SK-N-SH (cell line): ENCODE results near the gene PTPN22. TPM values are rescaled to one million over a fixed set of nuclear protein-coding genes. Genes with fewer than 3 reads are reported as not detected.

ENCODE experiments used
- CTCF ChIA-PET: fragments of 300-600, 350-600 bp; formaldehyde crosslinking; extraction: SDS; loops from one replicate; lab custom pipeline; 2021; lab: Yijun Ruan, JAX
- POLR2A ChIA-PET: fragments of 350-600 bp; sonication (Branson Sonifier 250); formaldehyde crosslinking; extraction: SDS; loops from one replicate; lab custom pipeline; 2020; ENCODE audit warnings: antibody characterized with exemption, inconsistent platforms; lab: Yijun Ruan, JAX
- DNase-seq: peaks from one replicate; pipeline ENCODE4 v3.0.0; 2012
- H2AFZ ChIP-seq: fragments of 200-600 bp; sonication (generic); 2 replicates; pipeline ENCODE4 v1.8.1; 2016; ENCODE audit warnings: antibody characterized with exemption, mild to moderate bottlenecking, low read depth
- H3F3A ChIP-seq: fragments of 200-600 bp; sonication (generic); replicated peaks from 2 replicates; pipeline ENCODE3; 2016; ENCODE audit warnings: antibody characterized with exemption, mild to moderate bottlenecking; ENCODE audit not compliant: insufficient read depth
- H3K27ac ChIP-seq, 2 experiments: fragments of 200-500 bp in 1 of 2; fragments of 200-600 bp in 1 of 2; sonication (Bioruptor generic) in 1 of 2; sonication (generic), shearing (Covaris generic) in 1 of 2; 2 replicates each; pipeline versions ENCODE4 v1.5.1 to v1.6.1; 2014 to 2016; ENCODE audit warnings: low read depth in 2 of 2, inconsistent platforms in 1 of 2, low read length in 1 of 2, mild to moderate bottlenecking in 1 of 2, mixed read lengths in 1 of 2
- H3K27me3 ChIP-seq: fragments of 200-600 bp; sonication (generic), shearing (Covaris generic); 2 replicates; pipeline ENCODE4 v1.6.1; 2016; ENCODE audit warnings: mixed run types; ENCODE audit not compliant: insufficient read depth
- H3K36me3 ChIP-seq, 2 experiments: fragments of 200-500 bp in 1 of 2; fragments of 200-600 bp in 1 of 2; sonication (Bioruptor generic) in 1 of 2; sonication (generic) in 1 of 2; replicated peaks in 1 of 2; 2 replicates each; pipeline versions ENCODE3 to v1.5.1; 2014 to 2016; ENCODE audit warnings: low read length in 1 of 2, mild to moderate bottlenecking in 1 of 2; ENCODE audit not compliant: insufficient read depth in 2 of 2, control insufficient read depth in 1 of 2
- H3K4me1 ChIP-seq, 2 experiments: fragments of 200-500 bp in 1 of 2; fragments of 200-600 bp in 1 of 2; sonication (Bioruptor generic) in 1 of 2; sonication (generic), shearing (Covaris generic) in 1 of 2; 2 replicates each; pipeline versions ENCODE4 v1.5.1 to v1.6.1; 2014 to 2016; ENCODE audit warnings: low read depth in 1 of 2, low read length in 1 of 2, mixed run types in 1 of 2; ENCODE audit not compliant: insufficient read depth in 2 of 2, control insufficient read depth in 1 of 2
- H3K4me2 ChIP-seq: fragments of 200-600 bp; sonication (generic), shearing (Covaris generic); 2 replicates; pipeline ENCODE4 v1.6.1; 2017; ENCODE audit warnings: mixed run types
- H3K4me3 ChIP-seq, 2 experiments: fragments of 200-500 bp in 1 of 2; fragments of 200-600 bp in 1 of 2; sonication (Bioruptor generic) in 1 of 2; sonication (generic), shearing (Covaris generic) in 1 of 2; 2 replicates each; pipeline versions ENCODE4 v1.5.1 to v1.8.1; 2014 to 2016; ENCODE audit warnings: low read depth in 2 of 2, inconsistent platforms in 1 of 2, low read length in 1 of 2, mild to moderate bottlenecking in 1 of 2, mixed read lengths in 1 of 2, moderate library complexity in 1 of 2
- H3K79me2 ChIP-seq: fragments of 200-600 bp; sonication (generic); 2 replicates; pipeline ENCODE4 v1.8.1; 2017; ENCODE audit warnings: mild to moderate bottlenecking; ENCODE audit not compliant: insufficient read depth
- H3K9ac ChIP-seq: fragments of 200-600 bp; sonication (generic); 2 replicates; pipeline ENCODE4 v1.6.1; 2017; ENCODE audit warnings: mixed run types
- H3K9me2 ChIP-seq: fragments of 200-600 bp; sonication (generic); 2 replicates; pipeline ENCODE4 v1.6.1; 2017; ENCODE audit warnings: mixed run types
- H3K9me3 ChIP-seq: fragments of 200-600 bp; sonication (generic); 2 replicates; pipeline ENCODE4 v1.6.1; 2017; ENCODE audit warnings: mixed run types, mild to moderate bottlenecking, moderate library complexity
- H4K20me1 ChIP-seq: fragments of 200-600 bp; sonication (generic); 2 replicates; pipeline ENCODE4 v1.6.1; 2017; ENCODE audit warnings: mild to moderate bottlenecking, mixed run types; ENCODE audit not compliant: insufficient read depth
- ELF1 ChIP-seq: IDR thresholded peaks from 2 replicates; pipeline ENCODE4 v1.4.0; 2012
- EZH2phosphoT487 ChIP-seq: fragments of 200-600 bp; sonication (generic); IDR thresholded peaks from 2 replicates; pipeline ENCODE4 v1.6.1; 2017; ENCODE audit warnings: low read depth, mixed run types, mild to moderate bottlenecking, antibody characterized with exemption, moderate library complexity, borderline replicate concordance
- FOSL2 ChIP-seq: IDR thresholded peaks from 2 replicates; pipeline ENCODE4 v1.4.0; 2012; ENCODE audit warnings: low read depth, mild to moderate bottlenecking, moderate library complexity, borderline replicate concordance
- FOXM1 ChIP-seq: IDR thresholded peaks from 2 replicates; pipeline ENCODE4 v1.4.0; 2012; ENCODE audit warnings: low read depth, mild to moderate bottlenecking
- GATA2 ChIP-seq: sonication (generic); formaldehyde crosslinking; IDR thresholded peaks from 2 replicates; pipeline ENCODE4 v1.5.0; 2020; ENCODE audit warnings: mild to moderate bottlenecking, missing genetic modification reagents
- POLR2AphosphoS5 ChIP-seq: IDR thresholded peaks from 2 replicates; pipeline ENCODE4 v1.6.1; 2012; ENCODE audit warnings: low read depth, low read length
- RAD21 ChIP-seq: IDR thresholded peaks from 2 replicates; pipeline ENCODE4 v1.6.1; 2012; ENCODE audit warnings: mild to moderate bottlenecking, low read length
- RCOR1 ChIP-seq: fragments of 150-350 bp; IDR thresholded peaks from 2 replicates; pipeline ENCODE4 v1.6.1; 2017; ENCODE audit warnings: antibody characterized with exemption, low read length
- RFX5 ChIP-seq: IDR thresholded peaks from 2 replicates; pipeline ENCODE4 v1.6.1; 2012; ENCODE audit warnings: mild to moderate bottlenecking, improper control_type of control experiment, low read length
- WGBS: methylation state at CpG from one replicate; pipeline ENCODE4 v1.1.6; 2017; ENCODE audit warnings: low lambda C conversion rate; 5-methylcytosine and 5-hydroxymethylcytosine counted together
- polyA plus RNA-seq, 3 experiments: library from polyadenylated mRNA; depleted of rRNA; stranded (reverse); fragments of >200 nt; gene quantifications; 2 replicates each; pipeline ENCODE4 v1.2.3, GENCODE V29; 2012
- TF ChIP-seq, protein P1 (sequence below): fragments of 200-600 bp; sonication (generic); IDR thresholded peaks from 2 replicates; pipeline ENCODE4 v1.6.1; 2017; ENCODE audit warnings: antibody characterized with exemption, mild to moderate bottlenecking, moderate library complexity

Gene PTPN22
- polyA plus RNA-seq, 1 of the 3 experiments (the other 2 are of a cell fraction), result 0.12 TPM

DNA sequence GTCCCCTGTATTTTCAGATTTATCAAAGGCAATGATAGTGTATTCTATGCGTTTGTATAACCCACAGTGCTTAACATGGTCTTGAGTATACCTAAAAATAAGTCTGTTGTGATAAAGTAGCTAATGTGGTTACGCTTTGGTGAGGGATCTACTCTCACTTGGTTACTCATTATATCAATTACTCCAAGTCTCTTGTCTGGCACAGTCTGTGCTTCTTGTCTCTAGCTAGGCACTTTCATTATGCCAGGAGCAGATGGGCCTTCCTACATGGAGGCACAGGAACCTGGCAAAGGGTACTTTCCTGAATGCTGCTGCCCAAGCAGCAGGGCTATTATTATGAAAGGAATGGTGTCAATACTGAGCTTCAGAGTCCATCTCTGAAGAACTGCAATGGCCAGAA lies 4.2 kb upstream of the PTPN22 start:
- H3K4me1 ChIP-seq, result 0 out of 4 replicates have a peak, but pooled peaks cover 0 to 4% of the 10 kb centered on the region in 2 experiments
- H3K4me3 ChIP-seq, result no peak overlapping the region
- no peak overlapping the region for H3K9ac ChIP-seq
- H3F3A ChIP-seq, result no peaks in the 10 kb centered on the region
- no peaks in the 10 kb centered on the region for H3K79me2 ChIP-seq
- no peak overlapping the region for H3K4me2 ChIP-seq
- H3K9me3 ChIP-seq, result no peaks in the 10 kb centered on the region
- no peaks in the 10 kb centered on the region for H3K9me2 ChIP-seq
- DNase-seq, result no peak
- no peak overlapping the region for H2AFZ ChIP-seq
- no peak overlapping the region for H3K27ac ChIP-seq
- no peak for TF ChIP-seq GATA2 (CRISPR knock-in tag)
- no peak for TF ChIP-seq ELF1
- no peak for TF ChIP-seq RAD21
- no peak for TF ChIP-seq RFX5
- no peak for TF ChIP-seq RCOR1
- 97% methylated on average over 2 of the region's 2 CpGs for WGBS
- no peaks in the 10 kb centered on the region for H4K20me1 ChIP-seq
- ChIA-PET POLR2A (no interaction called here), CTCF (interaction anchor here (1.1 to 1.3 kb wide), 2 partner anchors 9 to 471 kb away, joined by 3 to 5 read pairs; no protein-coding TSS in a partner anchor)
- H3K27me3 ChIP-seq, result no peaks in the 10 kb centered on the region
- H3K36me3 ChIP-seq, result no peaks in the 10 kb centered on the region

DNA sequence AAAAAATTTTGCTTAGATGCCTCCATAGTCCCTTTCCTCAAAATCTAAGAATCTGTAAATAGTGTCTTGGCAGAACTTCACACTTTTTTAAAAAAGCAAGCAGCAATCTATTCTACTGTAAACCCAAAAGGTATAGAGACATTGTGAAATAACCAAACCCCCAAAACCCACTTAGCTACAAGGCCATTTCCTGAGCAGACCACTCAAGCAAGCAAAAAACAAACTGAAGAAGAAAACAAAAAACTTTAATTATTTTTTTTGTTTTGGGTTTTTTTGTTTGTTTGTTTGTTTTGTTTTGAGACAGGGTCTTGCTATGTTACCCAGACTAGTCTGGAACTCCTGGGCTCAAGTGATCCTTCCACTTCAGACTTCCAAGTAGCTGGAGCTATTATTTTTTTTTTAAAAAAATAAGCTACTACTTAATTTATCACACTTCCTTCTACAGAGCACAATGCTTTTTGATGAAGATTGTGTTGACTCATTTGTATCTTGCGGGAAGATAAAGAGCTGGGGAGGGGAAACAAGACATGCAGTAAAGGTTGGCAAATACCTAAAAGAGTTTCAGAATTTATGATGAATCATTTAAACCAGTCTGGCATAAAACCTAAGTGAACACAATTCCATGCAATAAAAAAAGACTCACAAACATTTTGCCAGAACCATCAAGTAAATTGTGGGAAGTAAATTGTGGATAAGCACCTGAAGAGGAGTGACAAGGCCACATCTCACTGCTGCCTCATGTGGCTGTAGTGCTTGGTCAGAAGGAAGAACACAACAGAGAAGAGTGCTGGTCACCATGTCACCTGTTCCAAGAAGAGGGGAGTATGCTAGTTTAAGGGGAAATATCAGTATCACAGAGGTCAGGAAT lies 2.7 kb upstream of the PTPN22 start:
- Histone ChIP-seq H3K9me3 (no peaks in the 10 kb centered on the region), H3K9me2 (no peaks in the 10 kb centered on the region), H3K4me2 (no peak overlapping the region), H3K9ac (no peak overlapping the region), H3K4me1 (0 out of 4 replicates have a peak, but pooled peaks cover 0 to 4% of the 10 kb centered on the region in 2 experiments), H3K27ac (no peak overlapping the region), H3K79me2 (no peaks in the 10 kb centered on the region), H3K27me3 (no peaks in the 10 kb centered on the region), H3K36me3 (no peaks in the 10 kb centered on the region), H2AFZ (0 out of 2 replicates have a peak overlapping the region, but pooled peaks have one; percentile 4), H4K20me1 (no peaks in the 10 kb centered on the region), H3K4me3 (no peak overlapping the region), H3F3A (no peaks in the 10 kb centered on the region)
- ChIA-PET CTCF (interaction anchor here (0.6 to 1.0 kb wide), 3 partner anchors 8 to 939 kb away, joined by 3 to 4 read pairs (median 3); no protein-coding TSS in a partner anchor), POLR2A (no interaction called here)
- 94% methylated on average over 1 of the region's 1 CpG for WGBS
- TF ChIP-seq, protein P1, sequence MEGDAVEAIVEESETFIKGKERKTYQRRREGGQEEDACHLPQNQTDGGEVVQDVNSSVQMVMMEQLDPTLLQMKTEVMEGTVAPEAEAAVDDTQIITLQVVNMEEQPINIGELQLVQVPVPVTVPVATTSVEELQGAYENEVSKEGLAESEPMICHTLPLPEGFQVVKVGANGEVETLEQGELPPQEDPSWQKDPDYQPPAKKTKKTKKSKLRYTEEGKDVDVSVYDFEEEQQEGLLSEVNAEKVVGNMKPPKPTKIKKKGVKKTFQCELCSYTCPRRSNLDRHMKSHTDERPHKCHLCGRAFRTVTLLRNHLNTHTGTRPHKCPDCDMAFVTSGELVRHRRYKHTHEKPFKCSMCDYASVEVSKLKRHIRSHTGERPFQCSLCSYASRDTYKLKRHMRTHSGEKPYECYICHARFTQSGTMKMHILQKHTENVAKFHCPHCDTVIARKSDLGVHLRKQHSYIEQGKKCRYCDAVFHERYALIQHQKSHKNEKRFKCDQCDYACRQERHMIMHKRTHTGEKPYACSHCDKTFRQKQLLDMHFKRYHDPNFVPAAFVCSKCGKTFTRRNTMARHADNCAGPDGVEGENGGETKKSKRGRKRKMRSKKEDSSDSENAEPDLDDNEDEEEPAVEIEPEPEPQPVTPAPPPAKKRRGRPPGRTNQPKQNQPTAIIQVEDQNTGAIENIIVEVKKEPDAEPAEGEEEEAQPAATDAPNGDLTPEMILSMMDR, result peak; percentile 34
- no peak for TF ChIP-seq ELF1
- DNase-seq, result no peak

DNA sequence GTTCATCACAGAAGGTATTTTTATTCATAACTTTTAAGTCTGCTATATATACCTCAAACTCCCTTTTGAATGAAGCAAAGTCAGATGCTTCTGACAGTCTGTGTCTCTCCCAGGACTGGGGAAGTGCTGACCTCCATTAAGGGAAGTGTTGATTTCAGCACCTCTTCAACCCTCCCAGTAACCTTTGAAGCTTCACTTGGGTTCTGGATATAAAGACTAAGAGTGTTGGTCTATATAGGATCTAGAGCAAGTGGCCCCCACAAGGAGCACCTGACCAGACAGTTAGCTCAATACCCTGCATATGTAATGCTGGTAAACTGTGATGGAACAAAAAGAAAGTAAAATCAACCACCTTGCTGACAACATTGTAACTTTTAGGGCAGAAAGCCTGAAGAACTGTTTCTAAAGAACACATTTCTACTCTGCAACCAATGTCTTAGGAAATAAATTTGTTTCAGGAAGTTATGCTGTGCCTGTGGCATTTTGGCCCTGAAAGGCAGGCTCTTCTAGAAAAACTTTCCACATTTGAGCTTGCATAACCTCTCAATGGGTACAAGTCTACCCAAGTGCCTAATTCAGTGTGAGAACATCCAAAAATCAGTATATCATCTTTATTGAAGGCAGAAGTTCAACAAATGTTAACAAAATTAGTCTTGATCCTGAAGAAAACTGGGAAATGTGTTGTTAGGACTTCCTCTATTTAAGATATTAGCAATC lies 865 bp upstream of the PTPN22 start:
- ChIA-PET POLR2A (no interaction called here), CTCF (no interaction called here)
- no peaks in the 10 kb centered on the region for H3K79me2 ChIP-seq
- TF ChIP-seq FOSL2 (no peak), POLR2AphosphoS5 (no peak), FOXM1 (no peak), EZH2phosphoT487 (no peak)
- H4K20me1 ChIP-seq, result no peaks in the 10 kb centered on the region
- H2AFZ ChIP-seq, result peak overlapping the region; percentile 53
- H3K27ac ChIP-seq, result no peak overlapping the region
- H3K9me2 ChIP-seq, result no peaks in the 10 kb centered on the region
- peaks cover 0 to 16% of the 10 kb centered on the region in 2 experiments; a peak in 1 of 4 replicates for H3K4me1 ChIP-seq
- no peak for DNase-seq
- H3K9me3 ChIP-seq, result no peaks in the 10 kb centered on the region
- no peaks in the 10 kb centered on the region for H3K36me3 ChIP-seq
- no peak overlapping the region for H3K4me3 ChIP-seq
- no peak overlapping the region for H3K9ac ChIP-seq
- H3K27me3 ChIP-seq, result no peaks in the 10 kb centered on the region
- H3K4me2 ChIP-seq, result peak overlapping the region; percentile 26; the same call in 1 of the 2 replicates
- no peaks in the 10 kb centered on the region for H3F3A ChIP-seq
